ENCODE results near the gene C6orf89. TPM values are rescaled to one million over a fixed set of nuclear protein-coding genes. Genes with fewer than 3 reads are reported as not detected.

C6orf89 gene
- total RNA-seq, 1 donor from 2014 or later = 57.4 TPM

GRCh38 chr6:36904851-36905393 lies 19.2 kb downstream of the C6orf89 start:
- Mint-ChIP-seq H3K9me3 (ENCODE audit: low read depth) (no peaks in the 10 kb centered on the region), H3K36me3 (ENCODE audit: low read depth) (peaks cover 16% of the 10 kb centered on the region), H3K27me3 (ENCODE audit: low read depth) (no peaks in the 10 kb centered on the region), H3K27ac (ENCODE audit: unreplicated experiment) (no peak overlapping the region), H3K4me3 (ENCODE audit: unreplicated experiment) (no peak overlapping the region), H3K4me1 (ENCODE audit: low read depth) (peaks cover 35% of the 10 kb centered on the region)
- no peak for TF ChIP-seq CTCF (IDR thresholded peaks at IDR 0.05)
- no peak for DNase-seq (ENCODE audit: low spot score)

GRCh38 chr6:36906539-36907325 lies 21.0 kb downstream of the C6orf89 start:
- TF ChIP-seq CTCF (IDR thresholded peaks at IDR 0.05) = no peak
- Mint-ChIP-seq H3K4me1 (ENCODE audit: low read depth) (peaks cover 38% of the 10 kb centered on the region), H3K4me3 (ENCODE audit: unreplicated experiment) (no peak overlapping the region), H3K9me3 (ENCODE audit: low read depth) (no peaks in the 10 kb centered on the region), H3K36me3 (ENCODE audit: low read depth) (peaks cover 19% of the 10 kb centered on the region), H3K27ac (ENCODE audit: unreplicated experiment) (peak overlapping the region; percentile 90), H3K27me3 (ENCODE audit: low read depth) (no peaks in the 10 kb centered on the region)
- DNase-seq (ENCODE audit: low spot score) = no peak

GRCh38 chr6:36907781-36908180 lies 22.0 kb downstream of the C6orf89 start:
- H3K4me1 Mint-ChIP-seq (ENCODE audit: low read depth) = peaks cover 48% of the 10 kb centered on the region
- peak overlapping the region; percentile 90 for H3K27ac Mint-ChIP-seq (ENCODE audit: unreplicated experiment)
- peaks cover 16% of the 10 kb centered on the region for H3K36me3 Mint-ChIP-seq (ENCODE audit: low read depth)
- TF ChIP-seq CTCF (IDR thresholded peaks at IDR 0.05) = no peak
- DNase-seq (ENCODE audit: low spot score) = no peak
- H3K27me3 Mint-ChIP-seq (ENCODE audit: low read depth) = no peaks in the 10 kb centered on the region
- H3K4me3 Mint-ChIP-seq (ENCODE audit: unreplicated experiment) = peak overlapping the region; percentile 16
- no peaks in the 10 kb centered on the region for H3K9me3 Mint-ChIP-seq (ENCODE audit: low read depth)

- H3K4me1 Mint-ChIP-seq (ENCODE audit: low read depth) = peaks cover 56% of the 10 kb centered on the region
- no peak for DNase-seq (ENCODE audit: low spot score)
- H3K27ac Mint-ChIP-seq (ENCODE audit: unreplicated experiment) = no peak overlapping the region
- H3K4me3 Mint-ChIP-seq (ENCODE audit: unreplicated experiment) = no peak overlapping the region
- H3K27me3 Mint-ChIP-seq (ENCODE audit: low read depth) = no peaks in the 10 kb centered on the region
- TF ChIP-seq CTCF (IDR thresholded peaks at IDR 0.05) = no peak
- H3K36me3 Mint-ChIP-seq (ENCODE audit: low read depth) = peaks cover 13% of the 10 kb centered on the region
- H3K9me3 Mint-ChIP-seq (ENCODE audit: low read depth) = no peaks in the 10 kb centered on the region
These were observed 23.0 kb downstream of the C6orf89 start for GRCh38 chr6:36908747-36909146.

GRCh38 chr6:36912030-36912454 lies 26.3 kb downstream of the C6orf89 start:
- no peak for DNase-seq (ENCODE audit: low spot score)
- peak overlapping the region; percentile 29 for H3K27ac Mint-ChIP-seq (ENCODE audit: unreplicated experiment)
- H3K36me3 Mint-ChIP-seq (ENCODE audit: low read depth) = peaks cover 20% of the 10 kb centered on the region
- no peak overlapping the region for H3K4me3 Mint-ChIP-seq (ENCODE audit: unreplicated experiment)
- no peaks in the 10 kb centered on the region for H3K27me3 Mint-ChIP-seq (ENCODE audit: low read depth)
- H3K4me1 Mint-ChIP-seq (ENCODE audit: low read depth) = peaks cover 67% of the 10 kb centered on the region
- no peaks in the 10 kb centered on the region for H3K9me3 Mint-ChIP-seq (ENCODE audit: low read depth)
- TF ChIP-seq CTCF (IDR thresholded peaks at IDR 0.05) = no peak
